Mucosa of descending colon (tissue), 3 donors: ENCODE data around the gene YLPM1. TPM values are rescaled to one million over a fixed set of nuclear protein-coding genes. Genes with fewer than 3 reads are reported as not detected.

Experiments
- ATAC-seq: fragments of 200-7000 bp; cut with Tn5 transposase; one replicate; pipeline ENCODE4 v1.9.1; 2020; ENCODE audit warnings: mild to moderate bottlenecking, moderate library complexity
- DNase-seq, 3 donors: peaks; one replicate each; pipeline ENCODE4 v3.0.0-alpha.2; 2020
- H3K36me3 ChIP-seq: fragments of 200-600 bp; one replicate; pipeline ENCODE4 v1.8.0; 2021; ENCODE audit warnings: low read depth, mild to moderate bottlenecking
- H3K4me1 ChIP-seq: fragments of 200-600 bp; one replicate; pipeline ENCODE4 v1.8.0; 2021; ENCODE audit warnings: low read depth, mild to moderate bottlenecking
- H3K4me3 ChIP-seq: fragments of 200-600 bp; one replicate; pipeline ENCODE4 v1.8.0; 2021; ENCODE audit warnings: mild to moderate bottlenecking
- H3K9me3 ChIP-seq: fragments of 200-600 bp; one replicate; pipeline ENCODE4 v1.8.0; 2021; ENCODE audit warnings: mild to moderate bottlenecking
- CTCF ChIP-seq: fragments of 200-600 bp; IDR thresholded peaks from one replicate; pipeline ENCODE4 v1.8.0; 2022; ENCODE audit warnings: antibody characterized with exemption, mild to moderate bottlenecking
- intact Hi-C, 2 donors: fragments of 100-400 bp; cut with DNase I in 1 of 2; cut with micrococcal nuclease in 1 of 2; formaldehyde crosslinking; loops; one replicate each; pipeline versions ENCODE4 v1.11.0 to v1.11.1; 2022; cut with DNase I, micrococcal nuclease
- total RNA-seq, 3 donors: library from RNA; stranded (reverse); fragmentation: NEBNext Ultra II Directional in 2 of 3; extraction: Animal tissue kit (Norgen Biotek cat#: 25700) in 2 of 3; gene quantifications; one replicate each; pipeline versions ENCODE4 v1.2.1 to v1.2.4, GENCODE V29; 2021 to 2023
- donor health status: DM: no; HTN: no; CAD: no; lungs with moderate emphysema.
- donor health status: DM: no; HTN: no; CAD: no.
- donor health status: DM: no; HTN: yes; CAD: no.

YLPM1 gene
- total RNA-seq, 3 donors from 2014 or later = 42.1 to 59.7 (median 48.9) TPM

DNA sequence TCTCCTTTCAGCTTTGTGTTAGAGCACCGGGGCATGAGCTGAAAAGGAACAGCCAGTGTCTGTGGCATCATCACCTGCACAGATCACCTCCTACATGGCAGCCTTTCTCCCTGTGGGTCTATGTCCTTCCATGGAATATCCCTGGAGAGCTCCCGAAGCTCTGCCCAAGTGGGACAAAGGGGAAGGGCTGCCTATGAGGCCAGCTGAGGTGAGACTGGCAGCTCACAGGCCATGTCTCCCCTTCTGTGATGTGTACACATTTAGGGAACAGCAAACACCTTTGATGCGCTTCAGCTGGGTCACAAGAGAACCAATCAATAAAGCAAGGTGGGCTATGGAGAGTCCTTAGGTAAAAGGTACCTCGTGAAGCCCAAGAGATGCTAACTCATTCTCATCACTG lies 108.7 kb downstream of the YLPM1 start:
- Histone ChIP-seq H3K9me3 (no peaks in the 10 kb centered on the region), H3K4me1 (no peaks in the 10 kb centered on the region), H3K36me3 (no peaks in the 10 kb centered on the region), H3K4me3 (no peak overlapping the region)
- TF ChIP-seq CTCF = no peak
- DNase-seq (no peak), ATAC-seq (no peak)
- intact Hi-C loops = no loop called here

DNA sequence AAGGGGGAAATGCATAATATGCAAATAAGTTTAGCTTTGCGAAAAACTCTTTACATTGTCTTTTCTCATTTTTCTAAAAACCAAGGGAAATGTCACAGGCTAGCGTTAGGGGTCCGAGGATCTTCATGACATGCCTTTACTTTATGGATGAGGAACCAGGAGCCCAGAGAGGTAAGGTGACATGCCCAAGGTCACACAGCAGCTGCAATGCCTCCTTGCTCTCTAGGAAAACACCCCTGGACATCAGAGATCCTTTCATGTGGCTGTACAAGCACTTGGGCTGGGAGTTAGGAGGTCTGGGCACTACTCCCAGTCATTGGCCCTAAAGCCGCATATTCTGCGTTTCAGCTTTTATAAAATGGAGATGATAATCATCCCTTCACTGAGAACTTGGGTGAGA lies 112.1 kb downstream of the YLPM1 start:
- Histone ChIP-seq H3K36me3 (no peaks in the 10 kb centered on the region), H3K9me3 (no peaks in the 10 kb centered on the region), H3K4me1 (no peaks in the 10 kb centered on the region), H3K4me3 (no peak overlapping the region)
- DNase-seq (no peak), ATAC-seq (no peak)
- no peak for TF ChIP-seq CTCF
- intact Hi-C loops = no loop called here

GRCh38 chr14:74875941-74876913 lies 113.1 kb downstream of the YLPM1 start, which contains the start of gene PROX2:
Gene PROX2, minus strand, starts transcription at chr14:74876145. Its CDS starts 12,311 bp downstream, at chr14:74863834.
- Histone ChIP-seq H3K36me3 (no peaks in the 10 kb centered on the region), H3K9me3 (no peaks in the 10 kb centered on the region), H3K4me3 (no peak within 1 kb of the TSS), H3K4me1 (peaks cover 5% of the 10 kb centered on the region)
- TF ChIP-seq CTCF = no peak
- DNase-seq = no peak
- intact Hi-C loops = no loop called here
- peak; percentile 31 for ATAC-seq

- no peaks in the 10 kb centered on the region for H3K9me3 ChIP-seq
- intact Hi-C loops = no loop called here
- H3K36me3 ChIP-seq = no peaks in the 10 kb centered on the region
- H3K4me1 ChIP-seq = peaks cover 14% of the 10 kb centered on the region
- no peak for DNase-seq
- TF ChIP-seq CTCF = no peak
- ATAC-seq = no peak
- H3K4me3 ChIP-seq = no peak overlapping the region
Measured at GRCh38 chr14:74879427-74880182, 116.5 kb downstream of the YLPM1 start.

GRCh38 chr14:74881431-74882102 lies 118.5 kb downstream of the YLPM1 start, which contains the start of gene DLST:
Gene DLST, plus strand, starts transcription at chr14:74881916. Its CDS starts 38 bp downstream, at chr14:74881954.
- DNase-seq (peak; percentile 89 to 94 (median 93)), ATAC-seq (peak; percentile 99)
- Histone ChIP-seq H3K4me3 (peak within 1 kb of the TSS; percentile 76), H3K9me3 (no peaks in the 10 kb centered on the region), H3K36me3 (no peaks in the 10 kb centered on the region), H3K4me1 (peaks cover 19% of the 10 kb centered on the region)
- no peak for TF ChIP-seq CTCF
- intact Hi-C loops = no loop called here
